Ascending aorta (tissue), 2 donors: ENCODE data around the gene TEX2. TPM values are rescaled to one million over a fixed set of nuclear protein-coding genes. Genes with fewer than 3 reads are reported as not detected.
"Not testable (repeated sequence)": the region's sequence is repeated elsewhere in the genome, so short reads cannot be mapped to it uniquely, and the experiment has no call there.

Source experiments
- DNase-seq, 2 donors: peaks; one replicate each; pipeline ENCODE4 v3.0.0-alpha.2; 2019; ENCODE audit warnings: low spot score in 2 of 2
- H3K27ac ChIP-seq, 2 donors: fragments of 200-600 bp; sonication (generic); one replicate each; pipeline ENCODE4 v1.5.1; 2016 to 2017; ENCODE audit warnings: mild to moderate bottlenecking in 1 of 2
- H3K27me3 ChIP-seq: fragments of 200-600 bp; sonication (generic); one replicate; pipeline ENCODE4 v1.5.1; 2017
- H3K36me3 ChIP-seq, 2 donors: fragments of 200-600 bp; sonication (generic); one replicate each; pipeline ENCODE4 v1.5.1; 2016
- H3K4me1 ChIP-seq, 2 donors: fragments of 200-600 bp; sonication (generic); one replicate each; pipeline ENCODE4 v1.5.1; 2016 to 2017; ENCODE audit warnings: mild to moderate bottlenecking in 1 of 2
- H3K4me3 ChIP-seq, 2 donors: fragments of 200-600 bp; sonication (generic); one replicate each; pipeline ENCODE4 v1.5.1; 2016 to 2017; ENCODE audit warnings: mild to moderate bottlenecking in 1 of 2
- H3K9me3 ChIP-seq, 2 donors: fragments of 200-600 bp; sonication (generic); one replicate each; pipeline ENCODE4 v1.5.1; 2016
- intact Hi-C: fragments of 100-400 bp; cut with DNase I; formaldehyde crosslinking; loops from one replicate; pipeline ENCODE4 v1.15.1; 2023
- total RNA-seq: library from RNA; depleted of rRNA; stranded (reverse); fragments of >200 nt; gene quantifications from one replicate; pipeline ENCODE4 v1.1.0, GENCODE V29; 2016
- TF ChIP-seq, protein P1 (sequence below), 3 experiments: fragments of 200-600 bp in 2 of 3; fragments of 450-650 bp in 1 of 3; sonication (generic) in 2 of 3; IDR thresholded peaks; one replicate each; pipeline ENCODE4 v1.5.1; 2016 to 2019; ENCODE audit warnings: antibody characterized with exemption in 3 of 3, mild to moderate bottlenecking in 1 of 3, moderate library complexity in 1 of 3

The TEX2 gene
- total RNA-seq, 1 donor from 2014 or later, result 94.6 TPM

DNA sequence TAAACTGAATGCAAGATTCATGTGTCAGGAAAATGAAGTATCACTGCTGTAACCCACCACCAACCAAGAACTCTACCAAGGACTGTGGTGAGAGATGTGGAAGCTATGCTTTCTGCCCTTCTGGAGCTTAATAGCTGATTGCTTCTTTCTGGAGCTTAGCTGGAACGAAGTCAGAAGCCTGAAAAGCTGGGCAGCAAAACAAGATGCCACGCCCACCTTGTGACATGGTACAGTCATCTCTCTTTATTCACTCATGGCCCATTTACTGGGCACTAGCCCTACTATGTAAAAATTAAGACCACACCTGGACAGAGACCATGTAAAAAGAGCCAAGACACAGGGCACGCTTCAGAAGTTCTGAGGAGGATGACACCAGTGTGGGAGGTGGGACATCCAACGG, 48.1 kb downstream of the TEX2 start:
- Histone ChIP-seq H3K9me3 (no peaks in the 10 kb centered on the region), H3K4me3 (no peak overlapping the region), H3K27ac (peak overlapping the region; percentile 76 to 85), H3K36me3 (peaks cover 19 to 23% of the 10 kb centered on the region in 2 donors), H3K27me3 (no peaks in the 10 kb centered on the region), H3K4me1 (peaks cover 11 to 39% of the 10 kb centered on the region in 2 donors)
- intact Hi-C loops, result no loop called here
- DNase-seq, result no peak
- TF ChIP-seq, protein P1, sequence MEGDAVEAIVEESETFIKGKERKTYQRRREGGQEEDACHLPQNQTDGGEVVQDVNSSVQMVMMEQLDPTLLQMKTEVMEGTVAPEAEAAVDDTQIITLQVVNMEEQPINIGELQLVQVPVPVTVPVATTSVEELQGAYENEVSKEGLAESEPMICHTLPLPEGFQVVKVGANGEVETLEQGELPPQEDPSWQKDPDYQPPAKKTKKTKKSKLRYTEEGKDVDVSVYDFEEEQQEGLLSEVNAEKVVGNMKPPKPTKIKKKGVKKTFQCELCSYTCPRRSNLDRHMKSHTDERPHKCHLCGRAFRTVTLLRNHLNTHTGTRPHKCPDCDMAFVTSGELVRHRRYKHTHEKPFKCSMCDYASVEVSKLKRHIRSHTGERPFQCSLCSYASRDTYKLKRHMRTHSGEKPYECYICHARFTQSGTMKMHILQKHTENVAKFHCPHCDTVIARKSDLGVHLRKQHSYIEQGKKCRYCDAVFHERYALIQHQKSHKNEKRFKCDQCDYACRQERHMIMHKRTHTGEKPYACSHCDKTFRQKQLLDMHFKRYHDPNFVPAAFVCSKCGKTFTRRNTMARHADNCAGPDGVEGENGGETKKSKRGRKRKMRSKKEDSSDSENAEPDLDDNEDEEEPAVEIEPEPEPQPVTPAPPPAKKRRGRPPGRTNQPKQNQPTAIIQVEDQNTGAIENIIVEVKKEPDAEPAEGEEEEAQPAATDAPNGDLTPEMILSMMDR (IDR thresholded peaks at IDR 0.05), result no peak

DNA sequence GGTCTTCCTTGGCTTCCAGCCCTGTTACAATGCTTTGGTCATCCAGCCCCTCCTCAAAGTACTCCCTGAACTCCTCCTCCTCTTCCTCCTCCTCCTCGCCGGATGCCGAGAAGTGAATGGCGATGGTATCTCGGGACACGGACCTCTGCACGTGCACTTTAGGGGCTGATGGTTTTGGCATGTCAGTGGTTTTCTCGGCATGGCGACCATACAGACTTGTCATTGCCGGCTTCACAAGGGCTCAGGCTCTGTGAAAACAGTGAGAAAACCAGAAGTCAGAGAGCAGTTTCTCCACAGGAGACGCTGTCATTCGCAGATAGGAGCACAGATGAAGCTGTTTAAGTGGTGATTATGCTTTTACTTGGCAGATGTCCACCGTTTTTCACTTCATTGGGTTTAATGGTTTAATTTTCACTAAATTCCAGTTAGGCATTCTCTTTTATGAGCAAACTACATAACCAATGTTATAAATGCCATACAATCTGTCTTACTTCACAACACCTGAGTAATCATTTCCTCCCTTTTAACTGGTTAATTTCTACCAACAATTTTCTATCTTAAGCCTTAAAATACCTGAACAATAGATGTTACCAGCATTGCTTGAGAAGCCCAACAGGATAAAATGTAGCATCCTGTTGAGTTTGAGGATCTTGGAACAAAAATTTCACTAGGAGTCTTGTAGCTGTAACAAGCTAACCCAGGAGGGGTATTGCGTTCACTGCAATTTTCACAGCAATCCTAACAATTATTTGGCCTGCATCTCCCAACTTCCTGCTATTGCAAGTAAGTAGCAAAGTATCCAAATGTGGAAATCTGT, 48.9 kb downstream of the TEX2 start:
- H3K27ac ChIP-seq, result peak overlapping the region; percentile 76 to 85
- peaks cover 11 to 35% of the 10 kb centered on the region in 2 donors for H3K4me1 ChIP-seq
- peaks cover 19 to 23% of the 10 kb centered on the region in 2 donors for H3K36me3 ChIP-seq
- no peak for DNase-seq
- H3K4me3 ChIP-seq, result no peak overlapping the region
- no peaks in the 10 kb centered on the region for H3K9me3 ChIP-seq
- TF ChIP-seq, protein P1 (IDR thresholded peaks at IDR 0.05), result no peak
- H3K27me3 ChIP-seq, result no peaks in the 10 kb centered on the region
- intact Hi-C loops, result no loop called here

DNA sequence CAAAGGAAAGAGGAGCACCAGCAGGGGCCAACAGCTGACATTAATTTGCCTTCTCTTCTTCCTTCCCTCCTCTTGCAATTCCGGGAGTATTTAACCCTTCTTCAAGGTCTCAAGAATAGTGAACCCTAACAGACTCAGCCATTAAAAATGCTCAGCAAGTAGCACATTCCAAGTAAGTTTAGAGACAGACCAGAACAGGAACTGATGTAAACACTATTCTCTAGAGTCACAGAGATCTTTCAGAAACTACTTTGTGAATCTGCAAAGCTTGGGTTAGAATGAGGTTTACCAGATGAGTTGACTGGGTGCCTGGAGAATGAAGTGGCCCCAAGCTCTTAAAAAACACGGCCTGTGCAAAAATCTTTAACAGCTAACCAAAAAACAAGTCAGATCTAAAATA, 50.9 kb downstream of the TEX2 start:
- peaks cover 19 to 23% of the 10 kb centered on the region in 2 donors for H3K36me3 ChIP-seq
- no peaks in the 10 kb centered on the region for H3K27me3 ChIP-seq
- H3K9me3 ChIP-seq, result no peaks in the 10 kb centered on the region
- H3K27ac ChIP-seq, result no peak overlapping the region
- TF ChIP-seq, protein P1 (IDR thresholded peaks at IDR 0.05), result no peak
- H3K4me3 ChIP-seq, result no peak overlapping the region
- H3K4me1 ChIP-seq, result peaks cover 10 to 20% of the 10 kb centered on the region in 2 donors
- no peak for DNase-seq
- intact Hi-C loops, result no loop called here

DNA sequence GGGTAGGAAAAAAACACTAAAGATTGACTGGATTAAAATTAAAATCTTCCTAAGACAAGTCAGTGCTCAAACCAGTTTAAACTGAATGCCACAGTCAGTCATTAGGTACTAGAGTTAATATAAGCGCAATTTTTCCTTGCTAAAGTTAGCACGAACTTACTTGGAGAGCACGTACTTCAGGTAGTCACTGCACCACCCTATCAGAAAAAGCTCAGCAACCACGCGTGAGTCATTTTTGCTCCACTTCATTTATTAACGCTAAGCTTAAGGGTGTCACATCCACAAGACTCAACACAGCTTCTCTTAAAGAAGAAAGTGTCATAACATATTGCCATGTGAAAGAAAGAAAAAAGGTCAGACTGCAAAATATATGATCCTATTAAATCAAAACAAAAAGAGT, 53.1 kb downstream of the TEX2 start:
- H3K36me3 ChIP-seq, result peaks cover 19 to 23% of the 10 kb centered on the region in 2 donors
- H3K4me3 ChIP-seq, result no peak overlapping the region
- H3K9me3 ChIP-seq, result no peaks in the 10 kb centered on the region
- no peak overlapping the region for H3K27ac ChIP-seq
- H3K27me3 ChIP-seq, result no peaks in the 10 kb centered on the region
- no peak for DNase-seq
- H3K4me1 ChIP-seq, result peaks cover 0 to 8% of the 10 kb centered on the region in 2 donors
- intact Hi-C loops, result no loop called here
- TF ChIP-seq, protein P1 (IDR thresholded peaks at IDR 0.05), result no peak

- Histone ChIP-seq H3K9me3 (no peaks in the 10 kb centered on the region), H3K4me1 (peaks cover 0 to 8% of the 10 kb centered on the region in 2 donors), H3K4me3 (no peak overlapping the region), H3K27me3 (no peaks in the 10 kb centered on the region), H3K27ac (no peak overlapping the region), H3K36me3 (peaks cover 19 to 23% of the 10 kb centered on the region in 2 donors)
- DNase-seq, result no peak
- intact Hi-C loops, result no loop called here
- TF ChIP-seq, protein P1 (IDR thresholded peaks at IDR 0.05), result no peak
These were observed 53.6 kb downstream of the TEX2 start for GRCh38 chr17:64209356-64209941.

- H3K9me3 ChIP-seq, intact Hi-C loops, H3K4me3 ChIP-seq, DNase-seq, H3K27ac ChIP-seq, H3K4me1 ChIP-seq, H3K27me3 ChIP-seq: not testable (repeated sequence)
- peaks cover 18 to 19% of the 10 kb centered on the region in 2 donors for H3K36me3 ChIP-seq
These were observed 54.4 kb downstream of the TEX2 start for GRCh38 chr17:64208656-64209055.
